LHCN-M2 (cell line): ENCODE data around the gene GLTPD2. TPM values are rescaled to one million over a fixed set of nuclear protein-coding genes. Genes with fewer than 3 reads are reported as not detected.

Experiments
- total RNA-seq: library from RNA; depleted of rRNA; stranded (reverse); fragments of >200 nt; gene quantifications from 2 replicates; pipeline ENCODE4 v1.2.3, GENCODE V29; 2014; rRNA removed

GLTPD2 gene
- total RNA-seq, 1 experiment from 2014 or later: not detected

Other genes starting within 250 kb of the GLTPD2 start
- 58.8 and 69.1 TPM in 2 replicates for gene MYBBP1A, start 233.6 kb upstream of the GLTPD2 start, total RNA-seq
- not detected in 2 replicates for gene GGT6, start 228.4 kb upstream of the GLTPD2 start, total RNA-seq
- gene SMTNL2, start 204.4 kb upstream of the GLTPD2 start, total RNA-seq: not detected in 2 replicates
- not detected in 2 replicates for gene ALOX15, start 147.3 kb upstream of the GLTPD2 start, total RNA-seq
- gene PELP1, start 84.8 kb upstream of the GLTPD2 start, total RNA-seq: 19.0 and 22.4 TPM in 2 replicates
- 9.0 and 12.6 TPM in 2 replicates for gene ARRB2, start 78.3 kb upstream of the GLTPD2 start, total RNA-seq
- gene MED11, start 57.5 kb upstream of the GLTPD2 start, total RNA-seq: 16.0 and 23.6 TPM in 2 replicates
- gene ZMYND15, start 49.1 kb upstream of the GLTPD2 start, total RNA-seq: 0.06 TPM in 1 of 2 replicates, not detected in the other
- 0.29 and 0.58 TPM in 2 replicates for gene CXCL16, start 49.0 kb upstream of the GLTPD2 start, total RNA-seq
- gene TM4SF5, start 17.1 kb upstream of the GLTPD2 start, total RNA-seq: not detected in 2 replicates
- 0.17 and 0.38 TPM in 2 replicates for gene VMO1, start 2.6 kb upstream of the GLTPD2 start, total RNA-seq
- 165 and 204 TPM in 2 replicates for gene PSMB6, start 7.2 kb downstream of the GLTPD2 start, total RNA-seq
- gene PLD2, start 18.2 kb downstream of the GLTPD2 start, total RNA-seq: 13.6 and 15.3 TPM in 2 replicates
- 26.7 and 33.6 TPM in 2 replicates for gene MINK1, start 44.4 kb downstream of the GLTPD2 start, total RNA-seq
- gene C17orf107, start 110.6 kb downstream of the GLTPD2 start, total RNA-seq: under 0.01 and 0.06 TPM in 2 replicates
- 0.19 TPM in 1 of 2 replicates, not detected in the other for gene CHRNE, start 114.1 kb downstream of the GLTPD2 start, total RNA-seq
- gene GP1BA, start 143.3 kb downstream of the GLTPD2 start, total RNA-seq: not detected in 2 replicates
- 92.3 and 93.5 TPM in 2 replicates for gene SLC25A11, start 151.1 kb downstream of the GLTPD2 start, total RNA-seq
- 34.4 and 38.2 TPM in 2 replicates for gene RNF167, start 151.3 kb downstream of the GLTPD2 start, total RNA-seq
- 1,610 and 1,782 TPM in 2 replicates for gene PFN1, start 159.6 kb downstream of the GLTPD2 start, total RNA-seq
- 5.2 and 7.9 TPM in 2 replicates for gene ENO3, start 162.2 kb downstream of the GLTPD2 start, total RNA-seq
- 69.6 and 75.0 TPM in 2 replicates for gene SPAG7, start 178.9 kb downstream of the GLTPD2 start, total RNA-seq
- gene CAMTA2, start 198.7 kb downstream of the GLTPD2 start, total RNA-seq: 12.4 and 13.2 TPM in 2 replicates
- 0.34 and 0.64 TPM in 2 replicates for gene INCA1, start 208.6 kb downstream of the GLTPD2 start, total RNA-seq
- 75.9 and 82.0 TPM in 2 replicates for gene KIF1C, start 209.0 kb downstream of the GLTPD2 start, total RNA-seq
- 0.06 TPM in 1 of 2 replicates, not detected in the other for gene SLC52A1, start 246.5 kb downstream of the GLTPD2 start, total RNA-seq